Measurements from ENCODE around the gene TGFB1I1.
"Not testable (repeated sequence)": the region's sequence is repeated elsewhere in the genome, so short reads cannot be mapped to it uniquely, and the experiment has no call there.

TGFB1I1 gene

GRCh38 chr16:31498493-31498892, 26.5 kb downstream of the TGFB1I1 start:
- Histone ChIP-seq H3K4me1 (peaks cover under 1 to 16% (median 5%) of the 10 kb centered on the region in 10 experiments), H3K4me2 (no peak overlapping the region), H3K9ac (no peak overlapping the region), H4K20me1 (peaks cover 0 to 10% (median 0%) of the 10 kb centered on the region in 11 experiments; a peak in 4 of 22 replicates), H3K9me3 (replicated peaks in 1 of 11) (no peaks in the 10 kb centered on the region), H3K36me3 (peaks cover 70 to 88% (median 74%) of the 10 kb centered on the region in 11 experiments), H3K4me3 (no peak overlapping the region), H3K27ac (no peak overlapping the region), H3K27me3 (no peaks in the 10 kb centered on the region)
- no peak for TF ChIP-seq Cebpa-rat (IDR thresholded peaks at IDR 0.05)

- Histone ChIP-seq H3K36me3 (peaks cover 57 to 82% (median 60%) of the 10 kb centered on the region in 11 experiments), H3K27me3 (no peaks in the 10 kb centered on the region), H3K9me3 (replicated peaks in 1 of 11) (no peaks in the 10 kb centered on the region), H4K20me1 (peaks cover 0 to 14% (median 2%) of the 10 kb centered on the region in 11 experiments; a peak in 6 of 22 replicates), H3K4me3 (no peak overlapping the region), H3K9ac (no peak overlapping the region), H3K4me1 (peaks cover 15 to 30% (median 19%) of the 10 kb centered on the region in 10 experiments), H3K4me2 (no peak overlapping the region), H3K27ac (no peak overlapping the region)
- TF ChIP-seq Cebpa-rat (IDR thresholded peaks at IDR 0.05), result no peak
Measured at GRCh38 chr16:31499928-31500327, 28.0 kb downstream of the TGFB1I1 start.

GRCh38 chr16:31501226-31501965, 29.4 kb downstream of the TGFB1I1 start:
- Histone ChIP-seq H3K4me3 (no peak overlapping the region), H3K27me3 (no peaks in the 10 kb centered on the region), H3K4me1 (peaks cover 30 to 42% (median 34%) of the 10 kb centered on the region in 10 experiments), H3K9me3 (replicated peaks in 1 of 11) (no peaks in the 10 kb centered on the region), H4K20me1 (peaks cover 0 to 16% (median 6%) of the 10 kb centered on the region in 11 experiments; a peak in 7 of 22 replicates), H3K4me2 (no peak overlapping the region), H3K27ac (no peak overlapping the region), H3K9ac (no peak overlapping the region), H3K36me3 (peaks cover 43 to 69% (median 48%) of the 10 kb centered on the region in 11 experiments)
- TF ChIP-seq Cebpa-rat (IDR thresholded peaks at IDR 0.05), result no peak

GRCh38 chr16:31501966-31502348, 30.0 kb downstream of the TGFB1I1 start:
- no peak for TF ChIP-seq Cebpa-rat (IDR thresholded peaks at IDR 0.05)
- H3K4me2 ChIP-seq, result no peak overlapping the region
- H3K27ac ChIP-seq, result no peak overlapping the region
- H3K9ac ChIP-seq, result no peak overlapping the region
- H3K27me3 ChIP-seq, result no peaks in the 10 kb centered on the region
- H3K4me1 ChIP-seq, result peaks cover 36 to 48% (median 39%) of the 10 kb centered on the region in 10 experiments
- peaks cover 37 to 63% (median 42%) of the 10 kb centered on the region in 11 experiments for H3K36me3 ChIP-seq
- H3K9me3 ChIP-seq (replicated peaks in 1 of 11), result no peaks in the 10 kb centered on the region
- H4K20me1 ChIP-seq, result peaks cover 0 to 20% (median 6%) of the 10 kb centered on the region in 11 experiments; a peak in 8 of 22 replicates
- no peak overlapping the region for H3K4me3 ChIP-seq

GRCh38 chr16:31502981-31503380, 31.0 kb downstream of the TGFB1I1 start:
- Histone ChIP-seq H3K9me3 (replicated peaks in 1 of 11) (no peaks in the 10 kb centered on the region), H3K4me3 (no peak overlapping the region), H3K36me3 (peaks cover 28 to 53% (median 32%) of the 10 kb centered on the region in 11 experiments), H3K9ac (no peak overlapping the region), H3K27me3 (no peaks in the 10 kb centered on the region), H3K4me1 (peaks cover 41 to 54% (median 46%) of the 10 kb centered on the region in 10 experiments), H3K4me2 (peak overlapping the region in 6 of 11 experiments; percentile 4 to 98 (median 94); a peak in 6 of 22 replicates), H4K20me1 (peaks cover 0 to 27% (median 7%) of the 10 kb centered on the region in 11 experiments; a peak in 8 of 22 replicates), H3K27ac (no peak overlapping the region)
- no peak for TF ChIP-seq Cebpa-rat (IDR thresholded peaks at IDR 0.05)

GRCh38 chr16:31503555-31503954, 31.6 kb downstream of the TGFB1I1 start:
- Histone ChIP-seq H3K36me3 (peaks cover 22 to 47% (median 26%) of the 10 kb centered on the region in 11 experiments), H3K4me1 (peaks cover 41 to 54% (median 46%) of the 10 kb centered on the region in 10 experiments), H4K20me1 (peaks cover 0 to 27% (median 7%) of the 10 kb centered on the region in 11 experiments; a peak in 8 of 22 replicates), H3K4me3 (peak overlapping the region in 2 of 10 experiments; percentile 2 to 27; a peak in 2 of 20 replicates), H3K27ac (0 out of 22 replicates have a peak overlapping the region, but pooled peaks of 2 of the 11 experiments have one; percentile 13 to 48), H3K4me2 (peak overlapping the region; percentile 81 to 98 (median 95))
- not testable (repeated sequence) for H3K27me3 ChIP-seq; H3K9me3 ChIP-seq (replicated peaks in 1 of 11); H3K9ac ChIP-seq

- Histone ChIP-seq H3K4me1 (peaks cover 44 to 60% (median 50%) of the 10 kb centered on the region in 10 experiments), H3K36me3 (peaks cover 16 to 41% (median 20%) of the 10 kb centered on the region in 11 experiments), H3K4me3 (peak overlapping the region in 3 of 10 experiments; percentile 2 to 27 (median 18); a peak in 3 of 20 replicates), H3K27me3 (no peaks in the 10 kb centered on the region), H3K4me2 (peak overlapping the region; percentile 81 to 98 (median 95)), H3K27ac (peak overlapping the region in 6 of 11 experiments; percentile 1 to 48 (median 25); a peak in 4 of 22 replicates), H3K9ac (peak overlapping the region in 5 of 11 experiments; percentile 2 to 44 (median 27); a peak in 7 of 22 replicates), H4K20me1 (peaks cover 0 to 27% (median 7%) of the 10 kb centered on the region in 11 experiments; a peak in 8 of 22 replicates), H3K9me3 (replicated peaks in 1 of 11) (no peaks in the 10 kb centered on the region)
- TF ChIP-seq Cebpa-rat (IDR thresholded peaks at IDR 0.05), result no peak
Measured at GRCh38 chr16:31504159-31504558, 32.2 kb downstream of the TGFB1I1 start.

- peak overlapping the region in 10 of 11 experiments; percentile 1 to 49 (median 33); a peak in 13 of 22 replicates for H3K9ac ChIP-seq
- peak overlapping the region; percentile 81 to 98 (median 95) for H3K4me2 ChIP-seq
- peak overlapping the region in 2 of 10 experiments; percentile 19 to 27; a peak in 4 of 20 replicates for H3K4me3 ChIP-seq
- peak overlapping the region in 9 of 11 experiments; percentile 12 to 48 (median 21); a peak in 12 of 22 replicates for H3K27ac ChIP-seq
- no peak for TF ChIP-seq Cebpa-rat (IDR thresholded peaks at IDR 0.05)
- H3K27me3 ChIP-seq, result no peaks in the 10 kb centered on the region
- peaks cover 3 to 28% (median 7%) of the 10 kb centered on the region in 11 experiments; a peak in 20 of 22 replicates for H3K36me3 ChIP-seq
- H3K9me3 ChIP-seq (replicated peaks in 1 of 11), result no peaks in the 10 kb centered on the region
- peaks cover 0 to 27% (median 7%) of the 10 kb centered on the region in 11 experiments; a peak in 8 of 22 replicates for H4K20me1 ChIP-seq
- H3K4me1 ChIP-seq, result peaks cover 51 to 70% (median 59%) of the 10 kb centered on the region in 10 experiments
Measured at GRCh38 chr16:31505483-31505882, 33.5 kb downstream of the TGFB1I1 start.

- no peak for TF ChIP-seq Cebpa-rat (IDR thresholded peaks at IDR 0.05)
Measured at GRCh38 chr16:31507617-31507928, 35.6 kb downstream of the TGFB1I1 start.

More at GRCh38 chr16:31507617-31507928, 35.6 kb downstream of the TGFB1I1 start:
- Histone ChIP-seq H3K4me1 (peaks cover 51 to 67% (median 59%) of the 10 kb centered on the region in 10 experiments), H3K27ac (peak overlapping the region; percentile 81 to 93 (median 89)), H3K4me3 (peak overlapping the region; percentile 75 to 99 (median 92)), H3K9ac (peak overlapping the region; percentile 83 to 95 (median 91)), H3K4me2 (peak overlapping the region; percentile 81 to 98 (median 95)), H4K20me1 (peaks cover 0 to 27% (median 6%) of the 10 kb centered on the region in 11 experiments; a peak in 7 of 22 replicates), H3K27me3 (no peaks in the 10 kb centered on the region), H3K36me3 (peaks cover 0 to 10% (median 0%) of the 10 kb centered on the region in 11 experiments; a peak in 1 of 22 replicates), H3K9me3 (replicated peaks in 1 of 11) (peaks cover 0 to 7% (median 0%) of the 10 kb centered on the region in 11 experiments; a peak in 1 of 22 replicates)

Data from BLaER1 treated with 17β-estradiol and CSF1 and Interleukin-3, amounts not matched to agents 10 nM and 100 nM (cell line).